Measurements from ENCODE around the gene PDE4DIP.
"Not testable (repeated sequence)": the region's sequence is repeated elsewhere in the genome, so short reads cannot be mapped to it uniquely, and the experiment has no call there.

DNA sequence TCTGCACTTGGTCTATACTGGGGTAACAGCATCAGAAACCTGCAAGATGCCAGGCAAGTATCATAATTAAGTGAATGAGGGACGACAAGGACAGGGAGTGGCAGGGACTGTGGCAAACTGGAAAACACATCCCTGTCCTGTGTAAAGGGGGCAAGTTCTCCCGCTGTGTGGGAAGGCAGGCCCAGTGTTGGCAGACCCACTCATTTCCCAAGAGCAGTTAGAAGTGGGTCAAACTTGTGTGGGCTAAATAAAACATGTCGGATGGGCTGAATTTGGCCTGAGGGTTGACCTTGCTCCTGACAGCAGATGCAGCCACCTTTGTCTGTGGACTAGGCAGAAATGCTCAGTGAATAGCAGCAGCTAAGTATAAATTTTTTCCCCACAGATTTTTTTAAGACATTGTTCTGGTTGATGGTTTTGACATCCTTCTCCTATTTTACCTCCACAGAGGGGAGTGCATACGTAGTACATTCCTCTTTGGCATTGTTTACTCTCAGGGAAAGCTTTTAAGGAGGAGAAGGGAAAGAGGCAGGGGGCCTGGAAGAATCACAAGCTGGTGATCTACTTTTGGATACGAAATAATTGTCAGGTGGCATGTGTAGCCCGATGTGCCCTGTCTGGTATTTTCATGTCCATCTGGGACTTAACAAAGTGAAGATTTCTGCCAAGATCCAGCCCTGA, 16.5 kb downstream of the PDE4DIP start:
- TF ChIP-seq, protein P1, sequence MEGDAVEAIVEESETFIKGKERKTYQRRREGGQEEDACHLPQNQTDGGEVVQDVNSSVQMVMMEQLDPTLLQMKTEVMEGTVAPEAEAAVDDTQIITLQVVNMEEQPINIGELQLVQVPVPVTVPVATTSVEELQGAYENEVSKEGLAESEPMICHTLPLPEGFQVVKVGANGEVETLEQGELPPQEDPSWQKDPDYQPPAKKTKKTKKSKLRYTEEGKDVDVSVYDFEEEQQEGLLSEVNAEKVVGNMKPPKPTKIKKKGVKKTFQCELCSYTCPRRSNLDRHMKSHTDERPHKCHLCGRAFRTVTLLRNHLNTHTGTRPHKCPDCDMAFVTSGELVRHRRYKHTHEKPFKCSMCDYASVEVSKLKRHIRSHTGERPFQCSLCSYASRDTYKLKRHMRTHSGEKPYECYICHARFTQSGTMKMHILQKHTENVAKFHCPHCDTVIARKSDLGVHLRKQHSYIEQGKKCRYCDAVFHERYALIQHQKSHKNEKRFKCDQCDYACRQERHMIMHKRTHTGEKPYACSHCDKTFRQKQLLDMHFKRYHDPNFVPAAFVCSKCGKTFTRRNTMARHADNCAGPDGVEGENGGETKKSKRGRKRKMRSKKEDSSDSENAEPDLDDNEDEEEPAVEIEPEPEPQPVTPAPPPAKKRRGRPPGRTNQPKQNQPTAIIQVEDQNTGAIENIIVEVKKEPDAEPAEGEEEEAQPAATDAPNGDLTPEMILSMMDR (IDR thresholded peaks at IDR 0.05), result not testable (repeated sequence)
- TF ChIP-seq POLR2AphosphoS5, POLR2A (IDR thresholded peaks at IDR 0.05): not testable (repeated sequence)
